ENCODE data around the gene CD200.
"Not testable (repeated sequence)": the region's sequence is repeated elsewhere in the genome, so short reads cannot be mapped to it uniquely, and the experiment has no call there.

CD200 gene

GRCh38 chr3:112378347-112378746 lies 45.4 kb downstream of the CD200 start:
- Histone ChIP-seq H3K4me1 (ENCODE audit: control insufficient read depth, insufficient read depth, low read length) (peaks cover 61% of the 10 kb centered on the region), H3K9ac (ENCODE audit: low read length) (peak overlapping the region; percentile 16)
- H3K27me3 ChIP-seq (replicated peaks; ENCODE audit: control insufficient read depth, insufficient read depth, low read length); H3K4me3 ChIP-seq (ENCODE audit: low read length); DNase-seq (ENCODE audit: low read depth); H3K36me3 ChIP-seq (ENCODE audit: control insufficient read depth, insufficient read depth, low read length, severe bottlenecking); H3K9me3 ChIP-seq (ENCODE audit: control insufficient read depth, low read length): not testable (repeated sequence)

- H3K9ac ChIP-seq (ENCODE audit: low read length): peak overlapping the region; percentile 16
- no peak overlapping the region for H3K4me3 ChIP-seq (ENCODE audit: low read length)
- peak; percentile 58 for DNase-seq (ENCODE audit: low read depth)
- no peaks in the 10 kb centered on the region for H3K9me3 ChIP-seq (ENCODE audit: control insufficient read depth, low read length)
- H3K27me3 ChIP-seq (replicated peaks; ENCODE audit: control insufficient read depth, insufficient read depth, low read length): no peaks in the 10 kb centered on the region
- peaks cover 55% of the 10 kb centered on the region for H3K4me1 ChIP-seq (ENCODE audit: control insufficient read depth, insufficient read depth, low read length)
- H3K36me3 ChIP-seq (ENCODE audit: control insufficient read depth, insufficient read depth, low read length, severe bottlenecking): no peaks in the 10 kb centered on the region
These were observed 46.2 kb downstream of the CD200 start for GRCh38 chr3:112379020-112379690.

GRCh38 chr3:112381673-112382542 lies 49.0 kb downstream of the CD200 start:
- Histone ChIP-seq H3K36me3 (ENCODE audit: control insufficient read depth, insufficient read depth, low read length, severe bottlenecking) (no peaks in the 10 kb centered on the region), H3K4me1 (ENCODE audit: control insufficient read depth, insufficient read depth, low read length) (peaks cover 27% of the 10 kb centered on the region), H3K9me3 (ENCODE audit: control insufficient read depth, low read length) (no peaks in the 10 kb centered on the region), H3K4me3 (ENCODE audit: low read length) (no peak overlapping the region), H3K27me3 (replicated peaks; ENCODE audit: control insufficient read depth, insufficient read depth, low read length) (no peaks in the 10 kb centered on the region), H3K9ac (ENCODE audit: low read length) (no peak overlapping the region)
- no peak for DNase-seq (ENCODE audit: low read depth)

DNA sequence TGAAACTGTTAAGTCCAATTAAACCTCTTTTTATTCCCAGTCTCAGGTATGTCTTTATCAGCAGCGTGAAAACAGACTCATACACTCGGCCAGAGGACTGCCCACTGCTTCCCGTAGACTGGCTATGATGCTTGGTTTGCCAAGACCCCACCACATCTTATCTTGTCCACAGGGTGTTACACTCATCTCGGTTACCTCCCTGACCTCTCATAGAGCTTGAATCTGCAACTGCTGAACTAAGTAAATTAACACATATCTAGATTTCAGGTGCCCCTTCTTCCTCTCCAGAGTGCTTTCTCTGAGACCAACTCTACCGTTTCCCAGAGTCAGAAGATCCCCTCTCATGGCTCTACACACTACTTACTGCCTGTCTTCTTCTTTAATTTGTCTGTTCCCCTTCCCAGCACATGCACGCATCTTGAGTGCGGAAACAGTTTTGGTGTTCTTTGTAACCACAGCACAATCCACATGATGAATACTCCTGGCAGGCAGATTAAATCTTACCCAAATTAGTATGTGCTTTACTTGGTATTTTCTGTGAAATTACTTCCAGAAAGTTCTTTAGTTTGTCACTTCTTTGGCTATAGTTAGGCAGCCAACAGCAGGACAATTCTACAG lies 49.7 kb downstream of the CD200 start:
- no peak overlapping the region for H3K9ac ChIP-seq (ENCODE audit: low read length)
- no peaks in the 10 kb centered on the region for H3K27me3 ChIP-seq (replicated peaks; ENCODE audit: control insufficient read depth, insufficient read depth, low read length)
- H3K4me1 ChIP-seq (ENCODE audit: control insufficient read depth, insufficient read depth, low read length): peaks cover 20% of the 10 kb centered on the region
- no peaks in the 10 kb centered on the region for H3K9me3 ChIP-seq (ENCODE audit: control insufficient read depth, low read length)
- H3K36me3 ChIP-seq (ENCODE audit: control insufficient read depth, insufficient read depth, low read length, severe bottlenecking): no peaks in the 10 kb centered on the region
- no peak overlapping the region for H3K4me3 ChIP-seq (ENCODE audit: low read length)
- no peak for DNase-seq (ENCODE audit: low read depth)

- Histone ChIP-seq H3K9ac (ENCODE audit: low read length) (no peak overlapping the region), H3K9me3 (ENCODE audit: control insufficient read depth, low read length) (no peaks in the 10 kb centered on the region), H3K27me3 (replicated peaks; ENCODE audit: control insufficient read depth, insufficient read depth, low read length) (no peaks in the 10 kb centered on the region), H3K4me1 (ENCODE audit: control insufficient read depth, insufficient read depth, low read length) (peaks cover 16% of the 10 kb centered on the region), H3K36me3 (ENCODE audit: control insufficient read depth, insufficient read depth, low read length, severe bottlenecking) (no peaks in the 10 kb centered on the region), H3K4me3 (ENCODE audit: low read length) (no peak overlapping the region)
- DNase-seq (ENCODE audit: low read depth): no peak
These were observed 51.8 kb downstream of the CD200 start for GRCh38 chr3:112384769-112385168.

DNA sequence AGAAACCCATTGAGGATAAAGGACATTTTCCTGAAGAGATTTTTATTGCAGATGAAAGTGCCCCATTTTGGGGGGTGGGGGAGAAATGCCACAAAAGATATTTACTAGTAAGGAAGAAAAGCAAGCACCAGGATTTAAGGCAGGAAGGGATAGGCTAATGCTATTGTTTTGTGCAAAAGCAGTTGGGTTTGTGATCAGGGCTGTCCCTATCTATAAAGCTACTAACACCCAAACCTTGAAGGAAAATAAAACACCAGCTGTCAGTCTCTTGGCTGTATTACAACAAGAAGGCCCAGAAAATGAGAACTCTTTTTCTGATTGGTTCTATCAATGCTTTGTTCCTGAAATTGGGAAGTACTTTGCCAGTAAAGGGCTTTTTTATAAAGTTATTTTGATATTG lies 56.0 kb downstream of the CD200 start:
- Histone ChIP-seq H3K9ac (ENCODE audit: low read length) (no peak overlapping the region), H3K27me3 (replicated peaks; ENCODE audit: control insufficient read depth, insufficient read depth, low read length) (no peaks in the 10 kb centered on the region), H3K4me1 (ENCODE audit: control insufficient read depth, insufficient read depth, low read length) (peaks cover 54% of the 10 kb centered on the region), H3K4me3 (ENCODE audit: low read length) (no peak overlapping the region), H3K9me3 (ENCODE audit: control insufficient read depth, low read length) (peaks cover 8% of the 10 kb centered on the region), H3K36me3 (ENCODE audit: control insufficient read depth, insufficient read depth, low read length, severe bottlenecking) (no peaks in the 10 kb centered on the region)
- DNase-seq (ENCODE audit: low read depth): no peak

DNA sequence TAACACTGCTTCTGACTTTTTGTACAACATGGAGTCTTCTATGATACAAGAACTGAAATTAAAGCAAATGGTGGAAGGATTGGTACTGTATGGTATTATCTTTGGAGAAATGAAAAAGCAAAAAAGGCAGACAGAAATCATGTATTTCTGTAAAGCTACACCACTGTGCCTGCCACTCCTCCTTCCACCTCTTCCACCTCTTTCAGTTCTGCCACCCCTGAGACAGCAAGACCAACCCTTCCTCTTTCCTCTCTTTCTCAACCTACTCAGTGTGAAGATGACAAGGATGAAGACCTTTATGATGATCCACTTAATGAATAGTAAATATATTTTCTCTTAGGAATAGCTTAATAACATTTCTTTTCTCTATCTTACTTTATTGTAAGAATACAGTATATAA lies 57.0 kb downstream of the CD200 start:
- no peaks in the 10 kb centered on the region for H3K27me3 ChIP-seq (replicated peaks; ENCODE audit: control insufficient read depth, insufficient read depth, low read length)
- no peaks in the 10 kb centered on the region for H3K36me3 ChIP-seq (ENCODE audit: control insufficient read depth, insufficient read depth, low read length, severe bottlenecking)
- H3K4me1 ChIP-seq (ENCODE audit: control insufficient read depth, insufficient read depth, low read length): peaks cover 61% of the 10 kb centered on the region
- no peak overlapping the region for H3K9ac ChIP-seq (ENCODE audit: low read length)
- no peak for DNase-seq (ENCODE audit: low read depth)
- H3K9me3 ChIP-seq (ENCODE audit: control insufficient read depth, low read length): peaks cover 8% of the 10 kb centered on the region
- no peak overlapping the region for H3K4me3 ChIP-seq (ENCODE audit: low read length)

DNA sequence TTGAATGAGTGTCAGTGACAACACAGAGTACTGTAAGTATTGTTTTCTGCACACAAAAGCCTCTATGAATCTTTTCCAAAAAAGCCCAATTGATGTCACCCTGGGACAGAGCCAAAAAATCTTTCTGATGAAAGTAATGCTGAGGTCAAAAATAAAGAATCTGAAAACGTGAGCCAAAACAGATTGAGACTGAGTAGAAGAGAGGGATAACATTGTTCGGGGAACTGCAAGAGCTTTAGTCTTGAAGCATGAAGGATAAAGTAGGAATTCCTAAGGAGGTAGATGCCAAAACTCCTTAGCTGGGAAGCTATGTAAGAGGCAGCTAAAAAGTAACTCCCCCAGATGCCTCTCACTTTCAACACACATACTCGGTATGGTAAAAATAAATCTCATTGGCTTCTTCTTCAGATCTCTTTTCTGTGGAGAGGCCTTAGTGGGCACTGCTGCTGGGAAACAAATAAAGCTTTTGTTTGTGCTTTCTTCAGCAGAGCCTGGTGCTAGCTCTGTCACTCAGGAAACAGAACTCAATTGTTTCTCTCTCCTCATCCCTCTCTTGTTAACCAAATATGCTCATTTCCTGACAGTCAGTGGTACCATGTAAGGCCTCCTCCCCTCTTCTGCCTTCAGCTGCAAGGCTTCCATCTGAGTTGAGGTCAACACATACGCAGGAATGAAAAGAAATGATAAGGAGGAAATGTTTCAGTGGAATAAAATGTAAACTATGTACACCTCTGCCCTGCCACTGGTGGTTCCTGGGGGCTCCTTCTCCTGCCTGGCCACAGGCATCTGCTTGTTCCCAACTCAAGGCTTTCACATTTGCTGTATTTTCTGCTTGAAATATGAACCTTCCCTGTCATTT lies 58.1 kb downstream of the CD200 start:
- Histone ChIP-seq H3K4me1 (ENCODE audit: control insufficient read depth, insufficient read depth, low read length) (peaks cover 72% of the 10 kb centered on the region), H3K9ac (ENCODE audit: low read length) (peak overlapping the region; percentile 76), H3K27me3 (replicated peaks; ENCODE audit: control insufficient read depth, insufficient read depth, low read length) (no peaks in the 10 kb centered on the region), H3K4me3 (ENCODE audit: low read length) (peak overlapping the region; percentile 9), H3K36me3 (ENCODE audit: control insufficient read depth, insufficient read depth, low read length, severe bottlenecking) (no peaks in the 10 kb centered on the region), H3K9me3 (ENCODE audit: control insufficient read depth, low read length) (peaks cover 8% of the 10 kb centered on the region)
- DNase-seq (ENCODE audit: low read depth): peak; percentile 85

DNA sequence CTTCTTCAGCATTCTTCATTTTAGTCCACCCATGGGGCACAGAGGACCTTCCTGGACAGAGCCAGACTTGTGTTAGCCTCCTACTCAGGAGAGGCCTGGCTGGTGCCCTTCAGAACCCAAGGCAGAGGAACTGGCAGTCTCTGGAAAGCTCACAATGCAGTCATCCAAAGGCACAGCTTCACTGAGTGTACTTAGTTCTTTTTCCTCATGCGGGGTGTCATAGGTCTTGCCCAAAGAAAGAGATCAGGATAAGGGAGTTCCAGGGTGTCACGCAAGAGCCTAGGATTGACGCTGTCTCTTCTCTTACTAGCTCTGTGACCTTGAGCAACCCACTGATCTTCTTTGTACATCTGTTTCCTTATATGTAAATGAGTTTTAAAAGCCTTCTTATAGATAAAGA lies 58.7 kb downstream of the CD200 start:
- Histone ChIP-seq H3K9me3 (ENCODE audit: control insufficient read depth, low read length) (peaks cover 8% of the 10 kb centered on the region), H3K36me3 (ENCODE audit: control insufficient read depth, insufficient read depth, low read length, severe bottlenecking) (no peaks in the 10 kb centered on the region), H3K4me1 (ENCODE audit: control insufficient read depth, insufficient read depth, low read length) (peaks cover 72% of the 10 kb centered on the region), H3K9ac (ENCODE audit: low read length) (peak overlapping the region; percentile 76), H3K4me3 (ENCODE audit: low read length) (peak overlapping the region; percentile 9), H3K27me3 (replicated peaks; ENCODE audit: control insufficient read depth, insufficient read depth, low read length) (no peaks in the 10 kb centered on the region)
- DNase-seq (ENCODE audit: low read depth): no peak

GRCh38 chr3:112392393-112393359 lies 59.7 kb downstream of the CD200 start:
- Histone ChIP-seq H3K4me1 (ENCODE audit: control insufficient read depth, insufficient read depth, low read length) (peaks cover 76% of the 10 kb centered on the region), H3K9me3 (ENCODE audit: control insufficient read depth, low read length) (peaks cover 8% of the 10 kb centered on the region), H3K36me3 (ENCODE audit: control insufficient read depth, insufficient read depth, low read length, severe bottlenecking) (no peaks in the 10 kb centered on the region), H3K4me3 (ENCODE audit: low read length) (peak overlapping the region; percentile 6), H3K9ac (ENCODE audit: low read length) (no peak overlapping the region), H3K27me3 (replicated peaks; ENCODE audit: control insufficient read depth, insufficient read depth, low read length) (no peaks in the 10 kb centered on the region)
- no peak for DNase-seq (ENCODE audit: low read depth)
